Activated T-helper 1 cell treated with anti-CD3 and anti-CD28 coated beads, Interleukin-2, amount 50 U/mL, for 16 hours (primary cell): Measurements from ENCODE around the gene NAT9.

Source experiments
- DNase-seq, 2 donors: peaks; one replicate each; pipeline ENCODE4 v3.0.0-alpha.2; 2020; ENCODE audit warnings: low read depth in 1 of 2, low spot score in 1 of 2

Gene NAT9

GRCh38 chr17:74780443-74781238 lies 4.5 kb upstream of the NAT9 start:
- DNase-seq: no peak

GRCh38 chr17:74779948-74780400 lies 3.8 kb upstream of the NAT9 start:
- peak; percentile 38 to 41 for DNase-seq

GRCh38 chr17:74779501-74779900 lies 3.4 kb upstream of the NAT9 start:
- no peak for DNase-seq

- DNase-seq: no peak
Observed at GRCh38 chr17:74778960-74779359, 2.8 kb upstream of the NAT9 start.

- DNase-seq: no peak
Observed at GRCh38 chr17:74777901-74778515, 1.9 kb upstream of the NAT9 start.

- DNase-seq: no peak
Observed at GRCh38 chr17:74776990-74777389, 845 bp upstream of the NAT9 start.

- no peak for DNase-seq
Observed at GRCh38 chr17:74775409-74776043, 619 bp downstream of the NAT9 start.

GRCh38 chr17:74773871-74774286 lies 2.3 kb downstream of the NAT9 start:
- DNase-seq: no peak

GRCh38 chr17:74773414-74773813 lies 2.7 kb downstream of the NAT9 start:
- no peak for DNase-seq

- DNase-seq: no peak
Observed at GRCh38 chr17:74772053-74772452, 4.1 kb downstream of the NAT9 start.

GRCh38 chr17:74771319-74771914 lies 4.7 kb downstream of the NAT9 start:
- no peak for DNase-seq

GRCh38 chr17:74770498-74771318 lies 5.4 kb downstream of the NAT9 start:
- DNase-seq: peak; percentile 56 to 64

- no peak for DNase-seq
Observed at GRCh38 chr17:74769856-74770497, 6.2 kb downstream of the NAT9 start.

- no peak for DNase-seq
Observed at GRCh38 chr17:74769266-74769855, 6.8 kb downstream of the NAT9 start.

- DNase-seq: no peak
Observed at GRCh38 chr17:74768763-74769114, 7.4 kb downstream of the NAT9 start.

GRCh38 chr17:74768069-74768762 lies 7.9 kb downstream of the NAT9 start:
- DNase-seq: no peak

GRCh38 chr17:74767111-74767516 lies 9.0 kb downstream of the NAT9 start:
- DNase-seq: no peak

GRCh38 chr17:74766413-74766812 lies 9.7 kb downstream of the NAT9 start:
- no peak for DNase-seq

GRCh38 chr17:74764751-74765286 lies 11.3 kb downstream of the NAT9 start:
- DNase-seq: no peak
